HG03520 (cell line): Measurements from ENCODE around the gene MACF1.
"Not testable (repeated sequence)": the region's sequence is repeated elsewhere in the genome, so short reads cannot be mapped to it uniquely, and the experiment has no call there.

Experiments
- ATAC-seq: cut with Tn5 transposase; IDR thresholded peaks from one replicate; pipeline ENCODE4 v1.9.1; 2021; ENCODE audit warnings: mild to moderate bottlenecking, moderate library complexity; ENCODE audit not compliant: unreplicated experiment

MACF1 gene

DNA sequence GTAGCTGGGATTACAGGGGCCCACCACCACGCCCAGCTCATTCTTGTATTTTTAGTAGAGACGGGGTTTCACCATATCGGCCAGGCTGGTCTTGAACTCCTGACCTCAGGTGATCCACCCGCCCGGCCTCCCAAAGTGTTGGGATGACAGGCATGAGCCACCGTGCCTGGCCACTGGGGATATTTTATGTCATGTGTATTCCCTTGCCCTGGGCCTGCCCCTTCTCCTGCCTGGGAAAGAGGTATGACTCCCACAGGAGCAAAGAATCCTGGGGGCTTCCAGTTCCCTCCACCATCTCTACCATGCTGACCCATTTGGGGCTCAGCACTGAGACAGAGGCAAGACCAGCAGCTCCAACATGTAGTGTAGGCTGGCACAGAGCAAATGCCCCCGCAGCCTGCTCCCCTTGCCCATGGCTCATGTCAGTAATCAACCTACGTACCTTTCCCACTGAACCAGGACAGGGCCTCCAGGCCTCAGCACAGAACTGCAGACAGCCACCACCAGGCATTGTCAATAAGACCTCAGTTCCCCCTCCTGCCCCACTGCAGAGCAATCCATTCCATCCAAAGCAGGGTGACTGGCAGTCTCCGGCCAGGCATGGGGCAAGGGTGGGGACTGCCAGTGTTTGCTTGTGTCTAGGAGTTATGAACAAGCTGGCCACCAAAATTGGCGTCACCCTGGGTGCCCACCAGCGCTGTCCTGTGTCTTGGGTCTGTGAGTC lies 322.1 kb downstream of the MACF1 start:
- no peak for ATAC-seq

DNA sequence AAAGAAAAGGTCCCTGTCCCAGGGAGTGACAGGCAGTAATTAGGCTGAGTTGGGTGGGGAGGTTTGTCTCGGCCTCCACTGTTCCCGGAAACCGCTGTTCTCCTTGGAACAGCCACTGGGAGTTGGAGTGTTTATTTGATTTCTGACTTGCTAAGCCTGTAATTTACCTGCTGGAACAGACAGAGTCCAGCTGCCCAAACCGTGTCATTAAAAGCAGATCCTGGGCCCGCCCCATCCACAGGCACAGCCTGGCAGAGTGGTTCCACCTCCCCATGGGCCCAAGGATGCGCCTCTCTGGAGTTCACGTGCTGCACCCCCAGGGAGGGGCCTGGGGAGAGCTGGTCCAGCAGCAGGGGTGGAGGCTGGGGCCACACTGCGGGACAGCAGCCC lies 322.7 kb downstream of the MACF1 start:
- not testable (repeated sequence) for ATAC-seq

DNA sequence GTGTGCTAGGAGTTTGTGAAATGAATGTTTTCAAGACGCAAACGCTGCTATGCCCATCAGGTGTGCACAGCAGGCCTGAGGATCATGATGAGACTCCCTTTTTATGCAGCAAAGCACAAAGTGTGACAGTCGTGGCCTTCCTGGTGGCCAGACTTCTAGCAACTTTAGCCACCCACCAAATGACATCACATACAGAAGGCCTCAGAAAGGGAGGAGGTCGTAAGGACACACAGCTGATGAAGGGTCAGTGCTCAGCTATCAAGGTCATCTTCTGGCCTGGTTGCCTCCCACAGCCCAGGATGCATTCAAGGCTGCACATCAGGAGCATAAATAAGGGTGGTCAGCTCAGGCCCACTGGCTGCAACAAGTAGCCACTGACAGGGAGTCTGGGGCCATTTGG lies 323.6 kb downstream of the MACF1 start:
- ATAC-seq, result no peak

DNA sequence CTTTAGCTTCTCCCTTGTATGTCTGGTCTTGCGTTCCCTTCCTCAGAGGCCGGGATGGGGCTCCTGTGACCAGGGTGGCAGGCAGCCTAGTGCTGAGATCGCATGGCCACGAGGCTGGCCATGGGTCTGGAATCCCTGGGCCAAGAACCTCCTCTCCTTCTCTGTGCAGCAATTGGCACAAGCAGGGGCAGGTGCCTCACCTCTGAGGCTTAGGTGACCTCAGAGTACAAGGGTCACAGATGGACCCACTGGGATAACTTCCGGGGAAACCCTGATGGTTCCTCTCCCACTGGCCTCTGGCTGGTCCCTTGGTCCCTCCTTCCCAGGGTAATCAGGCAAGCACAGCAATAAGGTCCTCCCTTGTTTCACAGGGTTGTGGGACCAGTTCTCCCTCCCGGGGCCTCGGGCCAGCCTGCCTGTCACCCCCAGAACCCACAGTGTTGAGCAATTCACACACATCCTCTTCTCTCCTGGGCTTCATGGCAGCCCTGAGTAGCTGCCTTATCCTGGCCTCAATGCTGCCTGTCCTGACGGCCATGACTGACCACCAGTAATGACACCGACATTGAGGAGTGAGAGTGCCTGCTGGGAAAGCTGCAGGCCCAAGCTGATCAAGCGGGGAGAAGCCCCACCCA lies 325.5 kb downstream of the MACF1 start:
- ATAC-seq, result no peak

DNA sequence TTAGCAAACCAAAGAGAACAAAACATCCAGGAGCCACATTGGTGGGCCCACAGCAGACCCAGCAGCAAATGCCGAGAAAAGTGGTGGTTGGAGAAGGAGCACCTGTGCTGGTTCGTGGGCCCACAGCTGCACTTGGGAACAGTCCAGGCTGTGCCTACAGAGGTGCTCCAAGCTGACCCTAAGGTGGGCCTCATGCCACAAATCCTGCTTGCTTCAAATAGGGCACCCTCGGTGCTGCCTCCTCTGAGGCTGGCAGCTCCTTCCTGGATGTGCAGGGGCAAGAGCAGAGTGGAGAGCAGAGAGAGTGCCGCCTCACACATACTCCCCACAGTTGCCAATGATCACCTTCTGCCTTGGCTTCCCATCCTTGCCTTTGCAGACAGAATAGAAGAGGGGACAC lies 327.0 kb downstream of the MACF1 start:
- ATAC-seq, result no peak

DNA sequence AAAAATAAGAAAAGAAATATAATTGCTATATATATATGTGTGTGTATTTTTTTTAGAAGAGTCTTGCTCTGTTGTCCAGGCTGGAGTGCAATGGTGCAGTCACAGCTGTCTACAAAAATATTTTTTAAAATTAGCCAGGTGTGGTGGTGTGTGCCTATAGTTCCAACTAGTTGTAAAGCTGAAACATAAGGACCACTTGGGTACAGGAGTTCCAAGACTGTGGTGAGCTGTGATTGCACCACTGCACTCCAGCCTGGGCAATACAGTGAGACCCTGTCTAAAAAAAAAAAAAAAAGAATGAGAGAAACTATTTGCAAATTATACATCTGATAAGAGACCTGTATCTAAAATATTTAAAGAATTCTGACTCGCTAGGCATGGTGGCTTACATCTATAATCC lies 328.9 kb downstream of the MACF1 start:
- ATAC-seq, result no peak
